Measurements from ENCODE around the gene ADCK1. TPM values are rescaled to one million over a fixed set of nuclear protein-coding genes. Genes with fewer than 3 reads are reported as not detected.

Gene ADCK1
- total RNA-seq, 1 experiment from 2014 or later, result 10.1 TPM

DNA sequence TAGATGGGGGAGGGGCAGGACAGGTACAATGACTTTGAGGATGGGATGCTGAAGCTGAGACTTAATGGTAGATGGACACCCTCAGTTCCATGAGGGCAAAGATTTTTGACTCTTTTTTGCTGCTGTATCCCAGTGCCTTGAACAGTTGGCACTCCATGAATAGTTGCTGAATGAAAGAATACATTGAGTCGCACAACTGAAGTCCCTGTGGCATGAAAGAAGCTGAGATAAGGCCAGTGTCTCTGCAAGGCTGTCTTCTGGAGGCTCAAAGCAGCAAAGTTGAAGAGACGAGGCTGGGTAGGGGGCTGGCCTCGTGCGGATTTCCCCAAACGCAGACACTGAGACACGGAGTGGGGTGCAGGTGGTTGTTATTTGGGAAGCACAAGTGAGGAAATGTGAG is 179.3 kb downstream of the ADCK1 start:
- Histone ChIP-seq H3K4me1 (ENCODE audit: control insufficient read depth, insufficient read depth, low read length) (no peaks in the 10 kb centered on the region), H3K36me3 (ENCODE audit: control insufficient read depth, insufficient read depth, low read length) (no peaks in the 10 kb centered on the region), H3K27ac (ENCODE audit: low read length) (no peak overlapping the region), H3K4me3 (ENCODE audit: low read depth in 2 of 2, low read length in 2 of 2) (no peak overlapping the region), H3K9me3 (ENCODE audit: control insufficient read depth, insufficient read depth, low read depth, low read length) (no peaks in the 10 kb centered on the region), H3K27me3 (ENCODE audit: control insufficient read depth, insufficient read depth, low read length) (no peaks in the 10 kb centered on the region; the same call in 1 of the 2 replicates)
- intact Hi-C loops (cut with micrococcal nuclease; ENCODE audit: unreplicated experiment) (no loop called here), in situ Hi-C loops (cut with HindIII; ENCODE audit: low pct_unique_long_range_greater_than_20kb, low sequenced_read_pairs) (no loop called here)
- ChIA-PET CTCF (interaction anchor here (0.5 kb wide), 1 partner anchor 217 kb away, joined by 3 read pairs; no protein-coding TSS in a partner anchor), POLR2A (no interaction called here)
- DNase-seq (ENCODE audit: low read depth, low spot score) (no peak), ATAC-seq (no peak)
- TF ChIP-seq SIN3A (IDR thresholded peaks at IDR 0.05; ENCODE audit: borderline replicate concordance, insufficient read depth, low read depth, low read length) (no peak), TCF7L2 (IDR thresholded peaks at IDR 0.05; ENCODE audit: low read depth, low read length) (no peak), POLR2AphosphoS5 (IDR thresholded peaks at IDR 0.05; ENCODE audit: low read depth, low read length) (no peak)
- TF ChIP-seq, protein P1, sequence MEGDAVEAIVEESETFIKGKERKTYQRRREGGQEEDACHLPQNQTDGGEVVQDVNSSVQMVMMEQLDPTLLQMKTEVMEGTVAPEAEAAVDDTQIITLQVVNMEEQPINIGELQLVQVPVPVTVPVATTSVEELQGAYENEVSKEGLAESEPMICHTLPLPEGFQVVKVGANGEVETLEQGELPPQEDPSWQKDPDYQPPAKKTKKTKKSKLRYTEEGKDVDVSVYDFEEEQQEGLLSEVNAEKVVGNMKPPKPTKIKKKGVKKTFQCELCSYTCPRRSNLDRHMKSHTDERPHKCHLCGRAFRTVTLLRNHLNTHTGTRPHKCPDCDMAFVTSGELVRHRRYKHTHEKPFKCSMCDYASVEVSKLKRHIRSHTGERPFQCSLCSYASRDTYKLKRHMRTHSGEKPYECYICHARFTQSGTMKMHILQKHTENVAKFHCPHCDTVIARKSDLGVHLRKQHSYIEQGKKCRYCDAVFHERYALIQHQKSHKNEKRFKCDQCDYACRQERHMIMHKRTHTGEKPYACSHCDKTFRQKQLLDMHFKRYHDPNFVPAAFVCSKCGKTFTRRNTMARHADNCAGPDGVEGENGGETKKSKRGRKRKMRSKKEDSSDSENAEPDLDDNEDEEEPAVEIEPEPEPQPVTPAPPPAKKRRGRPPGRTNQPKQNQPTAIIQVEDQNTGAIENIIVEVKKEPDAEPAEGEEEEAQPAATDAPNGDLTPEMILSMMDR (IDR thresholded peaks at IDR 0.05), result no peak
- TF ChIP-seq, protein P2, sequence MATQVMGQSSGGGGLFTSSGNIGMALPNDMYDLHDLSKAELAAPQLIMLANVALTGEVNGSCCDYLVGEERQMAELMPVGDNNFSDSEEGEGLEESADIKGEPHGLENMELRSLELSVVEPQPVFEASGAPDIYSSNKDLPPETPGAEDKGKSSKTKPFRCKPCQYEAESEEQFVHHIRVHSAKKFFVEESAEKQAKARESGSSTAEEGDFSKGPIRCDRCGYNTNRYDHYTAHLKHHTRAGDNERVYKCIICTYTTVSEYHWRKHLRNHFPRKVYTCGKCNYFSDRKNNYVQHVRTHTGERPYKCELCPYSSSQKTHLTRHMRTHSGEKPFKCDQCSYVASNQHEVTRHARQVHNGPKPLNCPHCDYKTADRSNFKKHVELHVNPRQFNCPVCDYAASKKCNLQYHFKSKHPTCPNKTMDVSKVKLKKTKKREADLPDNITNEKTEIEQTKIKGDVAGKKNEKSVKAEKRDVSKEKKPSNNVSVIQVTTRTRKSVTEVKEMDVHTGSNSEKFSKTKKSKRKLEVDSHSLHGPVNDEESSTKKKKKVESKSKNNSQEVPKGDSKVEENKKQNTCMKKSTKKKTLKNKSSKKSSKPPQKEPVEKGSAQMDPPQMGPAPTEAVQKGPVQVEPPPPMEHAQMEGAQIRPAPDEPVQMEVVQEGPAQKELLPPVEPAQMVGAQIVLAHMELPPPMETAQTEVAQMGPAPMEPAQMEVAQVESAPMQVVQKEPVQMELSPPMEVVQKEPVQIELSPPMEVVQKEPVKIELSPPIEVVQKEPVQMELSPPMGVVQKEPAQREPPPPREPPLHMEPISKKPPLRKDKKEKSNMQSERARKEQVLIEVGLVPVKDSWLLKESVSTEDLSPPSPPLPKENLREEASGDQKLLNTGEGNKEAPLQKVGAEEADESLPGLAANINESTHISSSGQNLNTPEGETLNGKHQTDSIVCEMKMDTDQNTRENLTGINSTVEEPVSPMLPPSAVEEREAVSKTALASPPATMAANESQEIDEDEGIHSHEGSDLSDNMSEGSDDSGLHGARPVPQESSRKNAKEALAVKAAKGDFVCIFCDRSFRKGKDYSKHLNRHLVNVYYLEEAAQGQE (IDR thresholded peaks at IDR 0.05; ENCODE audit: insufficient read depth in 1 of 2, low read depth in 2 of 2, low read length in 1 of 2), result no peak
- no TSS peak for BruUV-seq (replicated peaks)

DNA sequence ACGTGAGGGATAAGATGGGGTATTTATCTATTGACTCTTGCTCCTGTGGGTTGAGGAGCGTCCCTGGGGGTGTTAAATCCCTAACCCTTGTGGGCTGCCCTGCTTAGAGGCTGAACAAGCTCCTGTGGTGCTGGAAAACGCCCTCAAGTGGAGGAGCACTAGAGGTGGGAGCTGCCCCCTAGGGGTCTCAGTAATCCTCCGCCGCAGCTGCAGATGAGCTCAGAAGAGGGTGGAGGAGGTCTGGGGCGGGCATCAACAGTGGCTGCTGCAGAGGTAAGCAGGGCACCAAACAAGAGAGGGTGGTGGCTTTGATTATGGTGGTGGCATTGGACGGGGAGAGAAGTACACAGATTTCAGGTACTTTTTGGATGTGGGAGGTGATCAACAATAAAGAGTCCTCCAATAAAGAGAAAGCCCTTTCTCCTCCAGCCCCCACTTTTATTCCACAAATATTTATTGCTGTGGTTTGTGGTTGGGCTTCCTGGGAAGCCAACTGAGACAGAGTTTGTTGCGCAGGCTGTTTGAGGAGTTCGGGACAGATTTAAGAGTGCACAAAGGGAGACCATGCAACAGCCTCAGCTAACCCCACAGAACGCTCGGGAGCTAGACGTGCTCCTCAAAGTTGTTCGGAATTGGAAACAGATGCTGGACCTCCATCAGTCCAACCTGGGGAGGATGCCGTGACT is 179.9 kb downstream of the ADCK1 start:
- CTCF ChIA-PET, result interaction anchor here (0.5 kb wide), 1 partner anchor 218 kb away, joined by 3 read pairs; no protein-coding TSS in a partner anchor
- Histone ChIP-seq H3K4me1 (ENCODE audit: control insufficient read depth, insufficient read depth, low read length) (no peaks in the 10 kb centered on the region; the same call in 1 of the 2 replicates), H3K36me3 (ENCODE audit: control insufficient read depth, insufficient read depth, low read length) (no peaks in the 10 kb centered on the region), H3K4me3 (ENCODE audit: low read depth in 2 of 2, low read length in 2 of 2) (no peak overlapping the region), H3K9me3 (ENCODE audit: control insufficient read depth, insufficient read depth, low read depth, low read length) (no peaks in the 10 kb centered on the region), H3K27me3 (ENCODE audit: control insufficient read depth, insufficient read depth, low read length) (no peaks in the 10 kb centered on the region; the same call in 1 of the 2 replicates), H3K27ac (ENCODE audit: low read length) (no peak overlapping the region)
- DNase-seq (ENCODE audit: low read depth, low spot score), result no peak
- ATAC-seq, result no peak
- intact Hi-C loops (cut with micrococcal nuclease; ENCODE audit: unreplicated experiment), result loop anchor here (10.0 kb wide), 1 partner anchor 115 kb away; no protein-coding TSS in a partner anchor
- in situ Hi-C loops (cut with HindIII; ENCODE audit: low pct_unique_long_range_greater_than_20kb, low sequenced_read_pairs), result no loop called here
- POLR2A ChIA-PET, result no interaction called here
- no TSS peak for BruUV-seq (replicated peaks)
- TF ChIP-seq SIN3A (IDR thresholded peaks at IDR 0.05; ENCODE audit: borderline replicate concordance, insufficient read depth, low read depth, low read length) (no peak), POLR2AphosphoS5 (IDR thresholded peaks at IDR 0.05; ENCODE audit: low read depth, low read length) (no peak), TCF7L2 (IDR thresholded peaks at IDR 0.05; ENCODE audit: low read depth, low read length) (no peak)
- TF ChIP-seq, protein P2 (IDR thresholded peaks at IDR 0.05; ENCODE audit: insufficient read depth in 1 of 2, low read depth in 2 of 2, low read length in 1 of 2), result no peak
- TF ChIP-seq, protein P1 (IDR thresholded peaks at IDR 0.05), result no peak; the same call in 1 of the 2 replicates
